ACHN (cell line): ENCODE data around the gene ZSCAN5C.
"Not testable (repeated sequence)": the region's sequence is repeated elsewhere in the genome, so short reads cannot be mapped to it uniquely, and the experiment has no call there.

Experiments
- DNase-seq: peaks from one replicate; pipeline ENCODE4 v3.0.0-alpha.2; 2015
- in situ Hi-C: cut with HindIII; loops from 2 replicates; pipeline ENCODE4 v1.10.0; 2017; ENCODE audit warnings: low sequenced_read_pairs, low pct_ligation_motif_present, low pct_unique_long_range_greater_than_20kb

ZSCAN5C gene

DNA sequence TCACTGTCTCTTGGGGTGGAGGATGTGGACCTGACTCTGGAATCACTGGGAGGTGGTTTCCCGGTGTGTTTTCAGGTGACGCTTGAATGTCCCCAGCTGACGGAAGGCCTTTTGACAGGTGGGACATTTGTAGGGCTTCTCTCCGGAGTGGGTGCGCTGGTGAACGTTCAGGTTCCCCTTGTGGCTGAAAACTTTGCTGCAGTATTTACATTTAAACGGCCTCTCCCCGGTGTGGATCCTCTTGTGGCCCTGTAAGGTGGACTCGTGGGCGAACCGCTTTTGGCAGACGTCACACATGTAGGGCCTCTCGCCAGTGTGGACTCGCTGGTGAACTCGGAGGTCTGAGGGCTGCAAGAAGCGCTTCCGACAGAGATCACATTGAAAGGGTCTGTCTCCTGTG lies 12.3 kb upstream of the ZSCAN5C start:
- in situ Hi-C loops: no loop called here
- no peak for DNase-seq

- no peak for DNase-seq
- in situ Hi-C loops: no loop called here
Measured at GRCh38 chr19:56191115-56191514, 11.0 kb upstream of the ZSCAN5C start.

- in situ Hi-C loops: no loop called here
- no peak for DNase-seq
Measured at GRCh38 chr19:56191711-56192110, 10.4 kb upstream of the ZSCAN5C start.

- in situ Hi-C loops: no loop called here
- DNase-seq: no peak
Measured at GRCh38 chr19:56193981-56194640, 8.0 kb upstream of the ZSCAN5C start.

GRCh38 chr19:56197646-56198045 lies 4.4 kb upstream of the ZSCAN5C start, which contains the start of gene ZSCAN5B:
TSS of gene ZSCAN5B (minus strand) at chr19:56197783. CDS start at chr19:56193052, 4,731 bp downstream.
- DNase-seq, in situ Hi-C loops: not testable (repeated sequence)

- DNase-seq: no peak
- in situ Hi-C loops: no loop called here
Measured at GRCh38 chr19:56199687-56200086, 2.4 kb upstream of the ZSCAN5C start.

- in situ Hi-C loops, DNase-seq: not testable (repeated sequence)
Measured at GRCh38 chr19:56207581-56207980, 5.5 kb downstream of the ZSCAN5C start.

- in situ Hi-C loops: no loop called here
Measured at GRCh38 chr19:56209091-56209490, 7.0 kb downstream of the ZSCAN5C start.

DNA sequence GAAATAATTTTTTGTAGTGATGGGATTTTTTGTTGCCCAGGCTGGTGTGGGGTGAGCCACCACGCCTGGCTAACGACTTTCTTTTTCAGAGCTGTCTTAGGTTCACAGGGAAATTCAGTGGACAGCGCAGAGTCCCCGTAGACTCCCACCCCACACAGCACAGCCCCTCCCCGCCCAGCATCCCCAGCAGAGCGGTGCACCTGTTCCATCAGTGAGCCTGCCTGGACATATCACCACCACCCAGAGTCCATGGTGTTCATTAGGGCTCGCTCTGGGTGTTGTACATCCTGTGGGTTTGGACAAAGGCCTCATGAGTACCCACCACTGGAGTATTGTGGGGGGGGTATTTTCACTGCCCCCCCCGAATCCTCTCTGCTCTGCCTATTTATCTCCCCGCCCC lies 8.0 kb downstream of the ZSCAN5C start:
- DNase-seq, in situ Hi-C loops: not testable (repeated sequence)

More at GRCh38 chr19:56209091-56209490, 7.0 kb downstream of the ZSCAN5C start:
- no peak for DNase-seq

DNA sequence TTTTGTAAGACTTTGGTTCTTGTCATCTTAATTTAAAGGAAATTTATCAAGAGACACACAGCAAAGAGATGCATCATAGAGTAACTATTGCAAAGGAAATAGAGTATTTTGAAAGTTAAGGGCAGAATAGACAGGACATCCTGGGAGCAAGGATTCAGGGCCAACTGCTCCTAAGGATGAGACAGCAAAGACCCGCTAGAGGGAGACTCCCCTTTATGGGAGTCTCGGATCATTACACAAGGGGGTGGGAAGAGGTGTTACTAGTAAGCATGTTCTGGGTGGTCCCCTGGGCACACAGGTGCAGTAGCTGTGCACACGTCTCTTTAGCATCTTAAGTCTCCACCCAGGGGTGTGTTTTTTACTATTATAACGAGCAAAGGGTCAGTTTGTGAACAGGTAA lies 9.6 kb downstream of the ZSCAN5C start:
- in situ Hi-C loops: no loop called here
- DNase-seq: no peak

- in situ Hi-C loops: no loop called here
Measured at GRCh38 chr19:56217039-56217949, 15.2 kb downstream of the ZSCAN5C start.

GRCh38 chr19:56218961-56219360 lies 16.9 kb downstream of the ZSCAN5C start:
- in situ Hi-C loops: no loop called here
- DNase-seq: no peak

More at GRCh38 chr19:56217039-56217949, 15.2 kb downstream of the ZSCAN5C start:
- no peak for DNase-seq

- in situ Hi-C loops, DNase-seq: not testable (repeated sequence)
Measured at GRCh38 chr19:56221442-56221841, 19.4 kb downstream of the ZSCAN5C start.

GRCh38 chr19:56221851-56222250 lies 19.8 kb downstream of the ZSCAN5C start:
- no peak for DNase-seq
- in situ Hi-C loops: no loop called here

- in situ Hi-C loops: no loop called here
- no peak for DNase-seq
Measured at GRCh38 chr19:56222901-56223300, 20.8 kb downstream of the ZSCAN5C start.

DNA sequence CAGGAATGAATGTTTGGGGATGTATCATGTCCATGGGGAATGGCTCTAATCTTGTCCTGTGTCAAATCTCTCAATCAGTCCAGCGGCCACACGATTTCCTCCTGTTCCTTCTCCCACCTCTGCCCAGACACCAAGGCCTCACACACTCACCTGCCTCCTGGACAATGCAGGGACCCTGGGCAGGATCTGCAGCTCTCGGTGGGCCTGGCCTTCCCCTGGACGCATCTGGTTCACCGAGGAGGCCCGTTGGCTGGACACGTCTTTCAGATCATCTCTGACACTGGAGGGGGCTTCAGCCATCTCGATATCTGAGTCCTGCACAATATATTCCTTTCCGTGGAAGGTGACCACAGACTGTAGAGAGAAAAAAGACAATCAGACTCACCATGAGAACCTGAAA lies 21.4 kb downstream of the ZSCAN5C start:
- in situ Hi-C loops: no loop called here

DNA sequence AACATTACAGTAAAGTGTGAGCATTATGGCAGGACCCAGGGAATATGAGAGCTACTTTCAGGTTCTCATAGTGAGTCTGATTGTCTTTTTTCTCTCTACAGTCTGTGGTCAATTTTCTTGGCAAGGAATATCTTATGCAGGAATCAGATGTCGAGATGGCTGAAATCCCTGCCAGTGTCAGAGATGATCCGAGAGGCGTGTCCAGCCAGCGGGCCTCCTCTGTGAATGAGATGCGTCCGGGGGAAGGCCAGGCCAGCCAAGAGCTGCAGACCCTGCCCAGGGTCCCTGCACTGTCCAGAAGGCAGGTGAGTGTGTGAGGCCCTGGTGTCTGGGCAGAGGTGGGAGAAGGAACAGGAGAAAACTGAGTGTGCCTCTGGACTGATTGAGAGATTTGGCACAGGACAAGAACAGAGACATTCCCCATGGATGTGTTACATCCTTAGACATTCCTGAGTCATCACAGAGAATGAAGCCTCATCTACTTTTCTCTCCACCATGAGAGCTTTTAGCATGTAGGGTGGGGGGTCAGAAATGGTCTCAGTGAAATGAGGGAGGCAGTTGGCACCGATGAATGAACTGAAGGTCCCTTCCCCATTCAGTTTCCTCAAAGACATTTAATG lies 43.2 kb downstream of the ZSCAN5C start:
- DNase-seq: no peak
- in situ Hi-C loops: no loop called here

More for the DNA sequence above, 21.4 kb downstream of the ZSCAN5C start:
- DNase-seq: no peak

DNA sequence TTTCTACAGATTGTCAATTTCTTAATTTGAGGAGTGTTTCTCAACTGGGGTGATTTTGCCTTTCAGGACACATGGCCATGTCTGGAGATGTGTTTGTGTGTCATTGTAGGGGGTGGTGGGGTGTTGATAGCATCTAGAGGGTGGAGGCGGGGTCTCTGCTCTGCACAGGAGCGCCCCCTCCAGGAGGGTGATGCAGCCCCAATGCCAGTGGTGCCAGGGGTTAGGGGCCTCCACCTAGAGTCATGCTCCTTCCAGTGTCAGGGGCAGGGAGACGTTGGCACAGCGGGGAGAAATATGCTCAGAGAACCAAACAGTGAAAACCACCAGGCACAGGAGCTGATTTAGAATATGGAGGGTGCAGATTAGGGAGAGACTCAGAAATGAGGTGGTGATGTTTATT lies 43.7 kb downstream of the ZSCAN5C start:
- DNase-seq, in situ Hi-C loops: not testable (repeated sequence)

DNA sequence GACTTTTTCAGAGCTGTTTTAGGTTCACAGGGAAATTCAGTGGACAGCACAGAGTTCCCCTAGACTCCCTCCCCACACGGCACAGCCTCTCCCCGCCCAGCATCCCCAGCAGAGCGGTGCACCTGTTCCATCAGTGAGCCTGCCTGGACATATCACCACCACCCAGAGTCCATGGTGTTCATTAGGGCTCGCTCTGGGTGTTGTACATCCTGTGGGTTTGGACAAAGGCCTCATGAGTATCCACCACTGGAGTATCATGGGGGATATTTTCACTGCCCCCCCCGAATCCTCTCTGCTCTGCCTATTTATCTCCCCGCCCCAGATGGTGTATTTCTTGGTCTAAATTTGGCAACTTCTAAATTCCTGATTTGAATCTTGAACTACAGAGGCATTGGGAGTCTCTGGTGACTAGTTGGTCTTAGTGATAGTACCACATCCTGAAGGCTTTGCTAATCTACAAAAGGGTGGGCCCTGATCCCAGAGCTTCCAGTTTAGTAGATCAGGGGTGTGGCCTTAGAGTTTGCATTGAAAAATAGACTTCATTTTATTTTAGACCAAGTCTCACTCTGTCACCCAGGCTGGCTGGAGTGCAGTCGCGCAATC lies 46.8 kb downstream of the ZSCAN5C start:
- in situ Hi-C loops: not testable (repeated sequence)

More for the DNA sequence above, 46.8 kb downstream of the ZSCAN5C start:
- not testable (repeated sequence) for DNase-seq
